Measurements from ENCODE around the gene NTSR1.

- TF ChIP-seq, protein P1, sequence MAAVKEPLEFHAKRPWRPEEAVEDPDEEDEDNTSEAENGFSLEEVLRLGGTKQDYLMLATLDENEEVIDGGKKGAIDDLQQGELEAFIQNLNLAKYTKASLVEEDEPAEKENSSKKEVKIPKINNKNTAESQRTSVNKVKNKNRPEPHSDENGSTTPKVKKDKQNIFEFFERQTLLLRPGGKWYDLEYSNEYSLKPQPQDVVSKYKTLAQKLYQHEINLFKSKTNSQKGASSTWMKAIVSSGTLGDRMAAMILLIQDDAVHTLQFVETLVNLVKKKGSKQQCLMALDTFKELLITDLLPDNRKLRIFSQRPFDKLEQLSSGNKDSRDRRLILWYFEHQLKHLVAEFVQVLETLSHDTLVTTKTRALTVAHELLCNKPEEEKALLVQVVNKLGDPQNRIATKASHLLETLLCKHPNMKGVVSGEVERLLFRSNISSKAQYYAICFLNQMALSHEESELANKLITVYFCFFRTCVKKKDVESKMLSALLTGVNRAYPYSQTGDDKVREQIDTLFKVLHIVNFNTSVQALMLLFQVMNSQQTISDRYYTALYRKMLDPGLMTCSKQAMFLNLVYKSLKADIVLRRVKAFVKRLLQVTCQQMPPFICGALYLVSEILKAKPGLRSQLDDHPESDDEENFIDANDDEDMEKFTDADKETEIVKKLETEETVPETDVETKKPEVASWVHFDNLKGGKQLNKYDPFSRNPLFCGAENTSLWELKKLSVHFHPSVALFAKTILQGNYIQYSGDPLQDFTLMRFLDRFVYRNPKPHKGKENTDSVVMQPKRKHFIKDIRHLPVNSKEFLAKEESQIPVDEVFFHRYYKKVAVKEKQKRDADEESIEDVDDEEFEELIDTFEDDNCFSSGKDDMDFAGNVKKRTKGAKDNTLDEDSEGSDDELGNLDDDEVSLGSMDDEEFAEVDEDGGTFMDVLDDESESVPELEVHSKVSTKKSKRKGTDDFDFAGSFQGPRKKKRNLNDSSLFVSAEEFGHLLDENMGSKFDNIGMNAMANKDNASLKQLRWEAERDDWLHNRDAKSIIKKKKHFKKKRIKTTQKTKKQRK (IDR thresholded peaks at IDR 0.05; ENCODE audit: low read length) = no peak
- no peak for TF ChIP-seq KDM1A (CRISPR knock-in tag; IDR thresholded peaks at IDR 0.05)
- no peak for TF ChIP-seq TCF12 (IDR thresholded peaks at IDR 0.05)
- TF ChIP-seq TCF12 (CRISPR knock-in tag; IDR thresholded peaks at IDR 0.05) = no peak
- TF ChIP-seq JUND (CRISPR knock-in tag; IDR thresholded peaks at IDR 0.05) = no peak
These were observed 885 bp downstream of the NTSR1 start for GRCh38 chr20:62709537-62709905.
